HG02938 (cell line): ENCODE data around the gene ZNF683.

ENCODE experiments used
- ATAC-seq: cut with Tn5 transposase; IDR thresholded peaks from one replicate; pipeline ENCODE4 v1.9.1; 2021; ENCODE audit warnings: mild to moderate bottlenecking, moderate library complexity; ENCODE audit not compliant: unreplicated experiment

The ZNF683 gene

DNA sequence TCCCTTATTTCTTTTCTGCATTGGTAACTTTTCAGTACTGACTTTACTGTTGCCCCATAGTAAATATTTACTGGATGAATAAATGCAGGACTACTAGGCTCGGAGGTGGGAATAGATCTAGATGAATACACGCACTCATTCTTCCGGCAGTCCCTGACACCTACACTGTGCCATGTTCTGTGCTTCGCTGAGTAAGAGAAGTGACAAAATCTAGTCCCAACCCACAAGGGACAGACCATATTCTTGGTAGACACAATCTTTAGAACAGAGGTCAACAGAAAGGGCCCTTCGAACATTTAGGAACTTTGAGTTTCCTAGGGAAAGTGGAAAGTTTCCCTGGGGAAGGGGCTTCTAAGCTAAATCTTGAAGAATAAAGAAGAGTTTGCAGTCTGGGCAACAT is 58.0 kb downstream of the ZNF683 start:
- no peak for ATAC-seq
